C4-2B (cell line): ENCODE measurements around the gene KAZALD1.

ENCODE experiments used
- ZFX ChIP-seq: fragments of 450-650 bp; IDR thresholded peaks from 2 replicates; pipeline ENCODE4 v1.6.1; 2017
- TF ChIP-seq, protein P1 (sequence below): fragments of 450-650 bp; conservative IDR thresholded peaks from 2 replicates; pipeline ENCODE4 v1.5.1; 2017; ENCODE audit warnings: mild to moderate bottlenecking

DNA sequence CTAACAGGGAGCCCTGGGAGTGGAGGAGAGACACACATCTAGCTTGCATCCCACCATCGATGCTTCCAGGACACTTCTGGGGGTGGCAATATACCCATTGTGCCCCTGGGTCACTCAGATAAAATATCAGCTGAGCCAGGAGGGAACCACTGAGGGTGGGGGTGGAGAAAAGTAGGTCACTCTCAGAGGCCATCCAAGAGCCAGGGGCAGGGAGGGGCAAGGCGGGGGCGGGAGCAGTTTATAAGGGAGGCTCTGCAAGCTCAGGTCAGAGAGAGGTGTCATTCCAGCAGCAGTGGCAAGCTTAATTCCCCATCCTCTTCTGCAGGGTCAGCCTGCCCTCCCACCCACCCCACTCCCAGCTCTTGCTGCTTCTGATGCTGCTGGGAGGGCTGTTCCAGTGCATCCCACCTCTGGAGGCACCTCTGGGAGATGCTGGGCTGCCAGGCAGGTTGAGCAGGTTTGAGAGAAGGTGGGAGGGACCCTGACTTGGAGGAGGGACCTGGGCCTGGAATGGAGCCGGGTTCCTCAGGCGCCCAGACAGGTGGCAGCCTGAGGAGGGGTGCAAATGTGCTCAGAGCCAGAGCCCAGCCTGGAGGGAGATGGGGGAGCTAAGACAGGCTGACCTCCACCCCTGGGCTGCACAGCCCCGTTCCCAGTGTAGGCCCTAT, 49.2 kb downstream of the KAZALD1 start:
- TF ChIP-seq, protein P1, sequence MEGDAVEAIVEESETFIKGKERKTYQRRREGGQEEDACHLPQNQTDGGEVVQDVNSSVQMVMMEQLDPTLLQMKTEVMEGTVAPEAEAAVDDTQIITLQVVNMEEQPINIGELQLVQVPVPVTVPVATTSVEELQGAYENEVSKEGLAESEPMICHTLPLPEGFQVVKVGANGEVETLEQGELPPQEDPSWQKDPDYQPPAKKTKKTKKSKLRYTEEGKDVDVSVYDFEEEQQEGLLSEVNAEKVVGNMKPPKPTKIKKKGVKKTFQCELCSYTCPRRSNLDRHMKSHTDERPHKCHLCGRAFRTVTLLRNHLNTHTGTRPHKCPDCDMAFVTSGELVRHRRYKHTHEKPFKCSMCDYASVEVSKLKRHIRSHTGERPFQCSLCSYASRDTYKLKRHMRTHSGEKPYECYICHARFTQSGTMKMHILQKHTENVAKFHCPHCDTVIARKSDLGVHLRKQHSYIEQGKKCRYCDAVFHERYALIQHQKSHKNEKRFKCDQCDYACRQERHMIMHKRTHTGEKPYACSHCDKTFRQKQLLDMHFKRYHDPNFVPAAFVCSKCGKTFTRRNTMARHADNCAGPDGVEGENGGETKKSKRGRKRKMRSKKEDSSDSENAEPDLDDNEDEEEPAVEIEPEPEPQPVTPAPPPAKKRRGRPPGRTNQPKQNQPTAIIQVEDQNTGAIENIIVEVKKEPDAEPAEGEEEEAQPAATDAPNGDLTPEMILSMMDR: no peak
- TF ChIP-seq ZFX: no peak
